Keratinocyte (primary cell): Measurements from ENCODE around the gene MMP24OS. TPM values are rescaled to one million over a fixed set of nuclear protein-coding genes. Genes with fewer than 3 reads are reported as not detected.
A peak's percentile ranks its signal among the peaks of the same experiment; 100 is the strongest.
"Not testable (repeated sequence)": the region's sequence is repeated elsewhere in the genome, so short reads cannot be mapped to it uniquely, and the experiment has no call there.

Experiments used
- DNase-seq: peaks from one replicate; pipeline ENCODE4 v3.0.0-alpha.2; 2011; ENCODE audit warnings: low read depth, missing footprints, low spot score
- FAIRE-seq: peaks from 2 replicates; lab custom pipeline; 2011; peaks lifted over from hg19 to GRCh38; lab: Jason Lieb, UNC
- H2AFZ ChIP-seq: 2 replicates; pipeline ENCODE4 v1.6.0; 2012; ENCODE audit warnings: low read length, control low read depth, inconsistent platforms; ENCODE audit not compliant: control insufficient read depth
- H3K27ac ChIP-seq: 2 replicates; pipeline ENCODE4 v1.5.1; 2011; ENCODE audit warnings: low read length; ENCODE audit not compliant: control insufficient read depth, insufficient read depth
- H3K27me3 ChIP-seq: 3 replicates; pipeline ENCODE4 v1.6.0; 2011; ENCODE audit warnings: low read length; ENCODE audit not compliant: control insufficient read depth, insufficient read depth; ENCODE audit errors: extremely low read depth
- H3K36me3 ChIP-seq, 2 experiments: 2 replicates in 1 of 2; 3 replicates in 1 of 2; pipeline ENCODE4 v1.5.1; 2011; ENCODE audit warnings: low read length in 2 of 2, mild to moderate bottlenecking in 1 of 2; ENCODE audit not compliant: control insufficient read depth in 2 of 2, insufficient read depth in 2 of 2; ENCODE audit errors: extremely low read depth in 1 of 2
- H3K4me1 ChIP-seq: 3 replicates; pipeline ENCODE4 v1.5.1; 2011; ENCODE audit warnings: low read length; ENCODE audit not compliant: control insufficient read depth, insufficient read depth; ENCODE audit errors: extremely low read depth
- H3K4me2 ChIP-seq: 3 replicates; pipeline ENCODE4 v1.6.0; 2011; ENCODE audit warnings: low read depth, low read length; ENCODE audit not compliant: control insufficient read depth, insufficient read depth; ENCODE audit errors: extremely low read depth
- H3K4me3 ChIP-seq, 3 experiments: fragments of 200-600 bp in 1 of 3; sonication (generic) in 1 of 3; 2 replicates in 2 of 3; 3 replicates in 1 of 3; pipeline ENCODE4 v1.5.1; 2011 to 2016; ENCODE audit warnings: low read length in 3 of 3, mild to moderate bottlenecking in 3 of 3, control low read depth in 2 of 3, inconsistent platforms in 1 of 3, low read depth in 1 of 3, mixed read lengths in 1 of 3, mixed run types in 1 of 3, moderate library complexity in 1 of 3; ENCODE audit not compliant: control insufficient read depth in 2 of 3, insufficient read depth in 2 of 3; ENCODE audit errors: extremely low read depth in 1 of 3
- H3K79me2 ChIP-seq: 2 replicates; pipeline ENCODE4 v1.6.0; 2012; ENCODE audit warnings: low read length; ENCODE audit not compliant: control insufficient read depth, insufficient read depth
- H3K9ac ChIP-seq: 3 replicates; pipeline ENCODE4 v1.6.0; 2011; ENCODE audit warnings: low read length; ENCODE audit not compliant: control insufficient read depth, insufficient read depth; ENCODE audit errors: extremely low read depth
- H3K9me1 ChIP-seq: 3 replicates; pipeline ENCODE4 v1.6.0; 2011; ENCODE audit warnings: low read length; ENCODE audit not compliant: control insufficient read depth, insufficient read depth; ENCODE audit errors: extremely low read depth
- H3K9me3 ChIP-seq: 2 replicates; pipeline ENCODE4 v1.5.1; 2012; ENCODE audit warnings: low read depth, low read length; ENCODE audit not compliant: control insufficient read depth
- H4K20me1 ChIP-seq: 3 replicates; pipeline ENCODE4 v1.6.0; 2011; ENCODE audit warnings: low read length; ENCODE audit not compliant: control insufficient read depth, insufficient read depth; ENCODE audit errors: extremely low read depth
- EZH2 ChIP-seq: IDR thresholded peaks from one replicate; pipeline ENCODE4 v1.6.1; 2012; ENCODE audit warnings: inconsistent platforms, mild to moderate bottlenecking, low read length, moderate library complexity
- dilution Hi-C: fragments of 300-500 bp; cut with MboI; formaldehyde crosslinking; loops from one replicate; pipeline ENCODE4 v1.7.0; 2020; ENCODE audit warnings: low sequenced_read_pairs; ENCODE audit not compliant: extremely low pct_ligation_motif_present
- polyA plus RNA-seq, 5 experiments: library from polyadenylated mRNA; depleted of rRNA in 3 of 5; stranded (reverse) in 3 of 5; stranded (forward) in 1 of 5; unstranded in 1 of 5; fragments of >200 nt; gene quantifications; 1 replicate in 1 of 5; 2 replicates in 3 of 5; 3 replicates in 1 of 5; pipeline versions ENCODE4 v1.2.1 to v1.2.3, GENCODE V29; 2011 to 2012; ENCODE audit warnings: missing spikeins in 2 of 5, low read depth in 1 of 5, low replicate concordance in 1 of 5
- TF ChIP-seq, protein P1 (sequence below), 3 experiments: IDR thresholded peaks in 1 of 3; conservative IDR thresholded peaks in 1 of 3; optimal IDR thresholded peaks in 1 of 3; 2 replicates in 2 of 3; 3 replicates in 1 of 3; pipeline versions ENCODE3 to v1.5.1; 2011; ENCODE audit warnings: low read length in 3 of 3, mild to moderate bottlenecking in 3 of 3, moderate library complexity in 2 of 3, control low read depth in 1 of 3, inconsistent platforms in 1 of 3; ENCODE audit not compliant: insufficient read depth in 2 of 3; ENCODE audit errors: extremely low read depth in 1 of 3

Gene MMP24OS
- polyA plus RNA-seq, 1 donor (not counting 4 experiments of a cell fraction or from before 2014, with no cell fraction given), result 19.5 TPM

DNA sequence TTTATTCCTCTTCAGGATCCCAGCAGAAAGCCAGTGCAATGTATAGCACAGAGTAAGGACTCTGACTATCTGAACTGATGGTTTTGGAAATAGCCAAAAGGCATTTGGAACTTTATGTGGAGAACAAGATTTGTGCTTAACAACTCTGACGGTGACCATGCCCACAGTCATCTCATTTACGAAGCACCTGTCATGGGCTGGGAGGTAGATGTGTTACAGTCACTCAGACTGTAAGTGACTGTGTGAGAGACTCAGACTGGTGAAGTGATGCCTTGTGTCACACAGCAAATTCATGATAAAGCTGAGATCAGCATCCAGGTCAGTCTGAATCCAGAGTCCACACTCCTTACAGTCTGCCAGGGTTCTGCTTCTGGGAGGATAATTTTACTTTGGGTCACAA, 38.2 kb upstream of the MMP24OS start:
- Histone ChIP-seq H3K27me3 (no peaks in the 10 kb centered on the region), H3K4me3 (no peak overlapping the region), H4K20me1 (no peaks in the 10 kb centered on the region), H3K36me3 (peaks cover 0 to 8% of the 10 kb centered on the region in 2 experiments), H3K9me1 (no peaks in the 10 kb centered on the region), H3K4me1 (peaks cover 72% of the 10 kb centered on the region), H3K9ac (no peak overlapping the region), H3K4me2 (no peak overlapping the region), H2AFZ (no peak overlapping the region), H3K27ac (no peak overlapping the region), H3K9me3 (no peaks in the 10 kb centered on the region), H3K79me2 (no peaks in the 10 kb centered on the region)
- no peak for DNase-seq
- FAIRE-seq, result peak; percentile 64
- no peak for TF ChIP-seq EZH2
- TF ChIP-seq, protein P1, sequence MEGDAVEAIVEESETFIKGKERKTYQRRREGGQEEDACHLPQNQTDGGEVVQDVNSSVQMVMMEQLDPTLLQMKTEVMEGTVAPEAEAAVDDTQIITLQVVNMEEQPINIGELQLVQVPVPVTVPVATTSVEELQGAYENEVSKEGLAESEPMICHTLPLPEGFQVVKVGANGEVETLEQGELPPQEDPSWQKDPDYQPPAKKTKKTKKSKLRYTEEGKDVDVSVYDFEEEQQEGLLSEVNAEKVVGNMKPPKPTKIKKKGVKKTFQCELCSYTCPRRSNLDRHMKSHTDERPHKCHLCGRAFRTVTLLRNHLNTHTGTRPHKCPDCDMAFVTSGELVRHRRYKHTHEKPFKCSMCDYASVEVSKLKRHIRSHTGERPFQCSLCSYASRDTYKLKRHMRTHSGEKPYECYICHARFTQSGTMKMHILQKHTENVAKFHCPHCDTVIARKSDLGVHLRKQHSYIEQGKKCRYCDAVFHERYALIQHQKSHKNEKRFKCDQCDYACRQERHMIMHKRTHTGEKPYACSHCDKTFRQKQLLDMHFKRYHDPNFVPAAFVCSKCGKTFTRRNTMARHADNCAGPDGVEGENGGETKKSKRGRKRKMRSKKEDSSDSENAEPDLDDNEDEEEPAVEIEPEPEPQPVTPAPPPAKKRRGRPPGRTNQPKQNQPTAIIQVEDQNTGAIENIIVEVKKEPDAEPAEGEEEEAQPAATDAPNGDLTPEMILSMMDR (optimal IDR thresholded peaks at IDR 0.05 in 1 of 3, IDR thresholded peaks at IDR 0.05 in 1 of 3, conservative IDR thresholded peaks at IDR 0.05 in 1 of 3; ENCODE audit: extremely low read depth in 1 of 3, insufficient read depth in 2 of 3, low read length in 3 of 3), result no peak
- dilution Hi-C loops, result no loop called here

DNA sequence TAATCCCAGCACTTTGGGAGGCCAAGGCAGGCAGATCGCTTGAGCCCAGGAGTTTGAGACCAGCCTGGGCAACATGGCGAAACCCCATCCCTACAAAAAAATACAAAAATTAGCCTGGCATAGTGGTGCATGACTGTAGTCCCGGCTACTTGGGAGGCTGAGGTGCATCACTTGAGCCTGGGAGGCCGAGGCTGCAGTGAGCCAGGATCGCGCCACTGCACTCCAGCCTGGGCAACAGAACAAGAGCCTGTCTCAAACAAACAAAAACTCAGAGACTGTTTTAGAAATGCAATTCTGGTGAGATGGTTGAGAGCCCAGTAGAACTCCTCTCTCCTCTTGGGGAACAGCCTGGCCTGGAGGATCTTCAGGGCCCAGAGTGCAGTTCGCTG, 37.7 kb upstream of the MMP24OS start:
- dilution Hi-C loops, H2AFZ ChIP-seq, H3K4me2 ChIP-seq, DNase-seq, H3K27ac ChIP-seq, H3K9me1 ChIP-seq, H4K20me1 ChIP-seq, H3K9me3 ChIP-seq, H3K36me3 ChIP-seq, FAIRE-seq, H3K79me2 ChIP-seq, H3K9ac ChIP-seq, H3K4me3 ChIP-seq, H3K27me3 ChIP-seq: not testable (repeated sequence)
- peaks cover 71% of the 10 kb centered on the region for H3K4me1 ChIP-seq
